Esophagus muscularis mucosa (tissue), 4 donors: Measurements from ENCODE around the gene MAEA. TPM values are rescaled to one million over a fixed set of nuclear protein-coding genes. Genes with fewer than 3 reads are reported as not detected.

Source experiments
- DNase-seq: peaks from one replicate; pipeline ENCODE4 v3.0.0-alpha.2; 2017; ENCODE audit errors: extremely low spot score
- H3K27ac ChIP-seq, 4 donors: fragments of 200-600 bp; sonication (generic); replicated peaks in 1 of 4; 1 replicate in 3 of 4; 2 replicates in 1 of 4; pipeline ENCODE4 v1.5.1; 2016 to 2019; ENCODE audit warnings: mild to moderate bottlenecking in 1 of 4
- H3K27me3 ChIP-seq, 4 donors: fragments of 200-600 bp; sonication (generic); one replicate each; pipeline versions ENCODE4 v1.5.1 to v1.6.0; 2016 to 2019
- H3K36me3 ChIP-seq, 4 donors: fragments of 200-600 bp; sonication (generic); one replicate each; pipeline ENCODE4 v1.5.1; 2016 to 2019
- H3K4me1 ChIP-seq, 4 donors: fragments of 200-600 bp; sonication (generic); one replicate each; pipeline ENCODE4 v1.5.1; 2016 to 2019
- H3K4me3 ChIP-seq, 4 donors: fragments of 200-600 bp; sonication (generic); 1 replicate in 2 of 4; 2 replicates in 2 of 4; pipeline ENCODE4 v1.5.1; 2016 to 2019; ENCODE audit warnings: mild to moderate bottlenecking in 4 of 4, moderate library complexity in 1 of 4
- H3K9me3 ChIP-seq, 4 donors: fragments of 200-600 bp; sonication (generic); 1 replicate in 3 of 4; 2 replicates in 1 of 4; pipeline ENCODE4 v1.5.1; 2016 to 2019
- EP300 ChIP-seq: sonication (generic); formaldehyde crosslinking; IDR thresholded peaks from one replicate; pipeline ENCODE4 v1.6.1; 2017; ENCODE audit warnings: antibody characterized with exemption
- POLR2A ChIP-seq: fragments of 450-650 bp; IDR thresholded peaks from one replicate; pipeline ENCODE4 v1.6.1; 2017; ENCODE audit warnings: antibody characterized with exemption, moderate library complexity, mild to moderate bottlenecking, low read depth
- POLR2AphosphoS5 ChIP-seq, 2 donors: sonication (generic); formaldehyde crosslinking; IDR thresholded peaks; one replicate each; pipeline ENCODE4 v1.6.1; 2017; ENCODE audit warnings: antibody characterized with exemption in 2 of 2
- WGBS: methylation state at CpG from one replicate; pipeline ENCODE4 v1.1.5; 2018; 5-methylcytosine and 5-hydroxymethylcytosine counted together
- intact Hi-C: fragments of 100-400 bp; cut with DNase I; formaldehyde crosslinking; loops from one replicate; pipeline ENCODE4 v1.15.1; 2023
- total RNA-seq, 4 donors: library from RNA; depleted of rRNA; stranded (reverse); fragments of >200 nt; gene quantifications; one replicate each; pipeline versions ENCODE4 v1.1.0 to v1.2.1, GENCODE V29; 2016
- TF ChIP-seq, protein P1 (sequence below), 3 experiments: fragments of 200-600 bp in 2 of 3; fragments of 450-650 bp in 1 of 3; sonication (generic) in 2 of 3; IDR thresholded peaks; one replicate each; pipeline ENCODE4 v1.5.1; 2017 to 2019; ENCODE audit warnings: antibody characterized with exemption in 3 of 3, mild to moderate bottlenecking in 2 of 3, moderate library complexity in 1 of 3

Gene MAEA
- total RNA-seq, 4 donors from 2014 or later = 54.5 to 63.1 (median 59.8) TPM

DNA sequence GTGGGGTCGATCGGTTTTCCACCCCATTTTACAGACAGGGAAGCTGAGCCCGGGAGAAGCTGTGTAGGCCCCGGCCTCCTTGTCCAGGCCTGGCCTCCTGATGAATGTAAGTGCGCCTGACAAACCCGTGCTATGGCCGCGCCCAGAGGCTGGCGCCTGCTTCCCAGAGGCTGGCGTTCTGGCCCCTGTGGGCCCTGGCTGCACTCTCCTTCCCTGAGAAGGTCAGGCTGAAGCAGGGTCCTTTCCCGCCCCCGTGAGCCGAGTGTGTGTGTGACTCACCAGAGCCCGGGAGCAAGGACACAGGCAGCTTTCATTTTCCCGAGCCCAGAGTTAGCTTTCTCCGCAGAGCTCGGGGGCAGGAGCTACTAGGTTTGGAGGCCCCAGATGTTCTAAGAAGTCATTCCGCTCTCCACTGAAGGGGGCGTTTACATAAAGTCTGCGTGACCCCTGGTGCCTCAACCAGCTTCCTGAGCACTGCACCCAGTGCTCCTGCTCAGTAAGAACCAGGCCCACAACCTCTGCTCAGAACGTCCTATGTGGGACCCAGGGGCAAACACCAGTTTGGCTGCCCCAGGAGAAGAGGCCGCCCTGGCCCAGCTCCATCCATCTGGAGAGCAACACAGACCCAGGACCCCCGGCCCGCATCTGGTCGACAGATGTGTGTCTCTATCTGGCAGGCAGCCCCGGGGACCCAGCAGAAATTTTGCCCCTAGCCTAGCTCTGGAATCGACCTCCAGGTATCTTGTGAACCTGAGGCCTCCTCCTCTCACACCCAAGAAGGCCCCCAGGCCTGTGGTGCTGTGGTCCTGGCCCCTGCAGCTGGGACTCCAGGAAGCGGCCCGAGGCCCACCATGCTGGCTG is 71.0 kb downstream of the MAEA start:
- Histone ChIP-seq H3K4me3 (no peak overlapping the region), H3K9me3 (no peaks in the 10 kb centered on the region), H3K27me3 (no peaks in the 10 kb centered on the region), H3K36me3 (peaks cover 6 to 75% (median 40%) of the 10 kb centered on the region in 4 donors), H3K27ac (peak overlapping the region in 1 of 4 donors; percentile 39), H3K4me1 (peaks cover 0 to 16% (median 5%) of the 10 kb centered on the region in 4 donors)
- WGBS = 88% methylated on average over 19 of the region's 29 CpGs
- intact Hi-C loops = no loop called here
- TF ChIP-seq, protein P1, sequence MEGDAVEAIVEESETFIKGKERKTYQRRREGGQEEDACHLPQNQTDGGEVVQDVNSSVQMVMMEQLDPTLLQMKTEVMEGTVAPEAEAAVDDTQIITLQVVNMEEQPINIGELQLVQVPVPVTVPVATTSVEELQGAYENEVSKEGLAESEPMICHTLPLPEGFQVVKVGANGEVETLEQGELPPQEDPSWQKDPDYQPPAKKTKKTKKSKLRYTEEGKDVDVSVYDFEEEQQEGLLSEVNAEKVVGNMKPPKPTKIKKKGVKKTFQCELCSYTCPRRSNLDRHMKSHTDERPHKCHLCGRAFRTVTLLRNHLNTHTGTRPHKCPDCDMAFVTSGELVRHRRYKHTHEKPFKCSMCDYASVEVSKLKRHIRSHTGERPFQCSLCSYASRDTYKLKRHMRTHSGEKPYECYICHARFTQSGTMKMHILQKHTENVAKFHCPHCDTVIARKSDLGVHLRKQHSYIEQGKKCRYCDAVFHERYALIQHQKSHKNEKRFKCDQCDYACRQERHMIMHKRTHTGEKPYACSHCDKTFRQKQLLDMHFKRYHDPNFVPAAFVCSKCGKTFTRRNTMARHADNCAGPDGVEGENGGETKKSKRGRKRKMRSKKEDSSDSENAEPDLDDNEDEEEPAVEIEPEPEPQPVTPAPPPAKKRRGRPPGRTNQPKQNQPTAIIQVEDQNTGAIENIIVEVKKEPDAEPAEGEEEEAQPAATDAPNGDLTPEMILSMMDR (IDR thresholded peaks at IDR 0.05) = no peak
- TF ChIP-seq POLR2A (no peak), EP300 (no peak), POLR2AphosphoS5 (IDR thresholded peaks at IDR 0.05) (no peak)
- no peak for DNase-seq

DNA sequence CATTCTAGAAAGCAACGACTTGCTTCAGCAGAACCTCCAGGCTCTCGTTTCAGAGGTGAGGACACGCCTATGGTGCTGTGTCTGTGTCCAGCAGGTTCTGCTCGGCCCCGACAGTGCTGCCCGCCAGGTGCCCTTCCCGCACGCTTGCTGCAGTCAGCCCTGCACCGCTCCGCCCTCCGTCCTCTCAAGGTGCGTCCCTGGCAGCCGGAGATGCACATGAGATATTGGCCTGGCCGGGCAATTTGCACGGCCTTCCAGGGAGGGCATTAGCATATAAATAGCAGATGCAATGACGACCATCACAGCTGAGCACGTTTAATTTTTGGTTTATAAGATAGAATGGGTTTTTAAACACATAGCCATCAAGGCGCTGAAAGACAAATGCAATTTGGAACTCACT is 71.7 kb downstream of the MAEA start:
- 86% methylated on average over 17 of the region's 18 CpGs for WGBS
- no peak overlapping the region for H3K27ac ChIP-seq
- intact Hi-C loops = no loop called here
- H3K4me1 ChIP-seq = peaks cover 0 to 9% (median 1%) of the 10 kb centered on the region in 4 donors
- H3K27me3 ChIP-seq = no peaks in the 10 kb centered on the region
- TF ChIP-seq POLR2A (no peak), POLR2AphosphoS5 (IDR thresholded peaks at IDR 0.05) (no peak), EP300 (no peak)
- TF ChIP-seq, protein P1 (IDR thresholded peaks at IDR 0.05) = no peak
- H3K4me3 ChIP-seq = no peak overlapping the region
- H3K9me3 ChIP-seq = no peaks in the 10 kb centered on the region
- peaks cover 10 to 78% (median 44%) of the 10 kb centered on the region in 4 donors for H3K36me3 ChIP-seq
- no peak for DNase-seq

GRCh38 chr4:1362046-1362445 is 72.4 kb downstream of the MAEA start:
- Histone ChIP-seq H3K4me3 (no peak overlapping the region), H3K36me3 (peaks cover 16 to 80% (median 49%) of the 10 kb centered on the region in 4 donors), H3K9me3 (no peaks in the 10 kb centered on the region), H3K4me1 (peaks cover 0 to 6% (median 0%) of the 10 kb centered on the region in 4 donors), H3K27me3 (no peaks in the 10 kb centered on the region), H3K27ac (no peak overlapping the region)
- intact Hi-C loops = no loop called here
- WGBS = 94% methylated on average over 10 of the region's 10 CpGs
- DNase-seq = no peak
- TF ChIP-seq EP300 (no peak), POLR2A (no peak), POLR2AphosphoS5 (IDR thresholded peaks at IDR 0.05) (no peak)
- TF ChIP-seq, protein P1 (IDR thresholded peaks at IDR 0.05) = no peak

DNA sequence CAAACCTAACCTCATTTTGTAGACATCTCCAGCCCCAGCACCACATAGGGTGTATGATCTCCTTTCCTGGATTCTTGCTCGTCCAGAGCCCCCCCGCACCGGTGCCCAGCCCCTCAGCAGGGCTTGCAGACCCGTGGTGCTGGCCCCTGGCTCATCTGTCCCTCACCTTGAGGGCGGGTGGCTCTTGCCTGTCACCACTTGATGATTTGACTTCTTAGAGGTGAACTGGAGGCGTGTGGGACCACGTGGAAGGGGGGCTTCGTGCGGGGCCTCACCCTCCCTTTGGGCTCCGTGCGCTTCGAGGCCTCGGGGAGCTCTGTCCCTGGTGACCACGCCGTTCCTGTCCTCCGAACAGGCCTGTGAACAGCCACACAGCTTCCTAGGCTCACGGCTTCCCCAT is 72.8 kb downstream of the MAEA start:
- no peaks in the 10 kb centered on the region for H3K9me3 ChIP-seq
- WGBS = 92% methylated on average over 15 of the region's 17 CpGs
- peaks cover 0 to 6% (median 0%) of the 10 kb centered on the region in 4 donors for H3K4me1 ChIP-seq
- peaks cover 17 to 80% (median 47%) of the 10 kb centered on the region in 4 donors for H3K36me3 ChIP-seq
- no peak for DNase-seq
- no peaks in the 10 kb centered on the region for H3K27me3 ChIP-seq
- no peak overlapping the region for H3K4me3 ChIP-seq
- intact Hi-C loops = no loop called here
- H3K27ac ChIP-seq = no peak overlapping the region
- TF ChIP-seq EP300 (no peak), POLR2AphosphoS5 (IDR thresholded peaks at IDR 0.05) (no peak), POLR2A (no peak)
- TF ChIP-seq, protein P1 (IDR thresholded peaks at IDR 0.05) = no peak
